ENCODE measurements around the gene COL25A1.

GRCh38 chr4:109121561-109121960 lies 180.9 kb downstream of the COL25A1 start:
- no peak for TF ChIP-seq FOXA1 (IDR thresholded peaks at IDR 0.05)
- no peak for TF ChIP-seq TARDBP (IDR thresholded peaks at IDR 0.05)
- TF ChIP-seq SUZ12 (IDR thresholded peaks at IDR 0.05), result no peak
- no peak for TF ChIP-seq BHLHE40 (IDR thresholded peaks at IDR 0.05; ENCODE audit: borderline replicate concordance)
- TF ChIP-seq NFRKB (IDR thresholded peaks at IDR 0.05), result no peak
- TF ChIP-seq LEF1 (IDR thresholded peaks at IDR 0.05; ENCODE audit: borderline replicate concordance), result no peak
- no peak for TF ChIP-seq FOXK2 (IDR thresholded peaks at IDR 0.05)
- no peak for TF ChIP-seq SP1 (IDR thresholded peaks at IDR 0.05)
- TF ChIP-seq FOXM1 (IDR thresholded peaks at IDR 0.05; ENCODE audit: borderline replicate concordance), result no peak
- TF ChIP-seq ARNT (IDR thresholded peaks at IDR 0.05), result no peak
